ENCODE results near the gene CLDN17. TPM values are rescaled to one million over a fixed set of nuclear protein-coding genes. Genes with fewer than 3 reads are reported as not detected.

The CLDN17 gene
- total RNA-seq, 1 donor from 2014 or later: not detected

- DNase-seq: no peak
Observed at GRCh38 chr21:30117631-30118030, 49.0 kb downstream of the CLDN17 start.

GRCh38 chr21:30116479-30116878 is 50.1 kb downstream of the CLDN17 start:
- DNase-seq: no peak

Other genes with a start within 250 kb of the CLDN17 start
- 0.23 and 0.34 TPM in 2 replicates for gene GRIK1, start 226.8 kb downstream of the CLDN17 start, total RNA-seq
- gene CLDN8, start 49.3 kb upstream of the CLDN17 start, total RNA-seq: not detected in 2 replicates
- gene KRTAP24-1, start 116.1 kb upstream of the CLDN17 start, total RNA-seq: not detected in 2 replicates
- not detected in 2 replicates for gene KRTAP25-1, start 122.7 kb upstream of the CLDN17 start, total RNA-seq
- not detected in 2 replicates for gene KRTAP26-1, start 153.5 kb upstream of the CLDN17 start, total RNA-seq
- gene KRTAP27-1, start 170.9 kb upstream of the CLDN17 start, total RNA-seq: not detected in 2 replicates
- gene KRTAP23-1, start 181.8 kb upstream of the CLDN17 start, total RNA-seq: not detected in 2 replicates
- not detected in 2 replicates for gene KRTAP13-2, start 205.5 kb upstream of the CLDN17 start, total RNA-seq
- not detected in 2 replicates for gene KRTAP13-1, start 229.2 kb upstream of the CLDN17 start, total RNA-seq